ENCODE results near the gene EXOC6B. TPM values are rescaled to one million over a fixed set of nuclear protein-coding genes. Genes with fewer than 3 reads are reported as not detected.

EXOC6B gene
- total RNA-seq, 1 donor from 2014 or later = 139 TPM

GRCh38 chr2:72316774-72317173 is 509.1 kb downstream of the EXOC6B start:
- Histone ChIP-seq H3K9me3 (replicated peaks) (no peaks in the 10 kb centered on the region), H3K27ac (replicated peaks) (no peak overlapping the region), H3K4me3 (no peak overlapping the region), H3K36me3 (no peaks in the 10 kb centered on the region), H3K27me3 (ENCODE audit: low read depth) (no peaks in the 10 kb centered on the region), H3K4me1 (peaks cover 14% of the 10 kb centered on the region)
- TF ChIP-seq, protein P1, sequence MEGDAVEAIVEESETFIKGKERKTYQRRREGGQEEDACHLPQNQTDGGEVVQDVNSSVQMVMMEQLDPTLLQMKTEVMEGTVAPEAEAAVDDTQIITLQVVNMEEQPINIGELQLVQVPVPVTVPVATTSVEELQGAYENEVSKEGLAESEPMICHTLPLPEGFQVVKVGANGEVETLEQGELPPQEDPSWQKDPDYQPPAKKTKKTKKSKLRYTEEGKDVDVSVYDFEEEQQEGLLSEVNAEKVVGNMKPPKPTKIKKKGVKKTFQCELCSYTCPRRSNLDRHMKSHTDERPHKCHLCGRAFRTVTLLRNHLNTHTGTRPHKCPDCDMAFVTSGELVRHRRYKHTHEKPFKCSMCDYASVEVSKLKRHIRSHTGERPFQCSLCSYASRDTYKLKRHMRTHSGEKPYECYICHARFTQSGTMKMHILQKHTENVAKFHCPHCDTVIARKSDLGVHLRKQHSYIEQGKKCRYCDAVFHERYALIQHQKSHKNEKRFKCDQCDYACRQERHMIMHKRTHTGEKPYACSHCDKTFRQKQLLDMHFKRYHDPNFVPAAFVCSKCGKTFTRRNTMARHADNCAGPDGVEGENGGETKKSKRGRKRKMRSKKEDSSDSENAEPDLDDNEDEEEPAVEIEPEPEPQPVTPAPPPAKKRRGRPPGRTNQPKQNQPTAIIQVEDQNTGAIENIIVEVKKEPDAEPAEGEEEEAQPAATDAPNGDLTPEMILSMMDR (IDR thresholded peaks at IDR 0.05; ENCODE audit: borderline replicate concordance) = no peak
- DNase-seq = no peak
- intact Hi-C loops (cut with micrococcal nuclease) = no loop called here

- intact Hi-C loops (cut with micrococcal nuclease) = no loop called here
- Histone ChIP-seq H3K27me3 (ENCODE audit: low read depth) (no peaks in the 10 kb centered on the region), H3K4me3 (no peak overlapping the region), H3K36me3 (no peaks in the 10 kb centered on the region), H3K9me3 (replicated peaks) (peaks cover 9% of the 10 kb centered on the region), H3K27ac (replicated peaks) (no peak overlapping the region), H3K4me1 (no peaks in the 10 kb centered on the region)
- TF ChIP-seq, protein P1 (IDR thresholded peaks at IDR 0.05; ENCODE audit: borderline replicate concordance) = no peak
- no peak for DNase-seq
These were observed 525.6 kb downstream of the EXOC6B start for GRCh38 chr2:72300147-72300684.

DNA sequence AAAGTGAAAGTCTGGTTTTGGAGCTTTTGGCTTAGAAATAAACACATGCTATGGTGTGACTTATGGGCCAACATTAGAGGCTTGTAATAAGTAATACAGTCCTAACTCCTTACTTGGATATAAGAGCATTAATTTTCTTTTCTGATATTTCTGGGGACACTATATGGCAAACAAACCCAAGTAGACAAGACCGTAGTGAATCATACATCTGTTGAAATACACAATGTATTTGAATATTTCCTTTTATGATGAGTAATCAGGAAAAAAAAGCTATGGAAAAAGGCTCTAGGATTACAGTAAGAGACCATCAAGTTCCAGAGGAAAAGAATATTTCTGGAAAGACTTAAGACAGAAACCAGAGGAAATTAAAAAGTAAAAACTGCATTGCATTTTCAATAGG is 532.2 kb downstream of the EXOC6B start:
- intact Hi-C loops (cut with micrococcal nuclease) = no loop called here
- Histone ChIP-seq H3K27ac (replicated peaks) (no peak overlapping the region), H3K36me3 (no peaks in the 10 kb centered on the region), H3K4me3 (no peak overlapping the region), H3K9me3 (replicated peaks) (peaks cover 9% of the 10 kb centered on the region), H3K27me3 (ENCODE audit: low read depth) (no peaks in the 10 kb centered on the region), H3K4me1 (peaks cover 8% of the 10 kb centered on the region)
- no peak for DNase-seq
- TF ChIP-seq, protein P1 (IDR thresholded peaks at IDR 0.05; ENCODE audit: borderline replicate concordance) = no peak

- intact Hi-C loops (cut with micrococcal nuclease) = no loop called here
- TF ChIP-seq, protein P1 (IDR thresholded peaks at IDR 0.05; ENCODE audit: borderline replicate concordance) = no peak
- no peak overlapping the region for H3K4me3 ChIP-seq
These were observed 533.4 kb downstream of the EXOC6B start for GRCh38 chr2:72292433-72292832.

DNA sequence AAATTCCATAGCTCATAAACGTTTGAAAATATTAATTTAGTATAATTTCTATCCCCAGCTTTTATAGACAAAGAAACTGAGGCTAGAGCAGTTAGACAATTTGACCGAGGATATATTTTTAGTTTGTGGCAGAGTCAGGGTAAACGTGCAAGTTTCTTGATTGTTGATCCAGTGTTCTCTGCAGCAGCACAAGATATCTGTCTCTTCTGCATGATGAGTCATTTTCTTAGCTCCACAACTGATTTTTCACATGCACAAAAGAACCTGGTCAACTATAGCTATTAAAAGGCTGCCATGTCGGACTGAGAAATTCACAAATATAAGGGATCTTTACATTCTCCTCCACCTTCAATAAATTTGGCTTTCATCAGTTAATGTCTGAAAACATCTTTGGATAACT is 534.8 kb downstream of the EXOC6B start:
- intact Hi-C loops (cut with micrococcal nuclease) = no loop called here
- DNase-seq = no peak
- no peaks in the 10 kb centered on the region for H3K9me3 ChIP-seq (replicated peaks)
- H3K36me3 ChIP-seq = no peaks in the 10 kb centered on the region
- peaks cover 8% of the 10 kb centered on the region for H3K4me1 ChIP-seq
- no peak overlapping the region for H3K4me3 ChIP-seq
- no peaks in the 10 kb centered on the region for H3K27me3 ChIP-seq (ENCODE audit: low read depth)
- no peak overlapping the region for H3K27ac ChIP-seq (replicated peaks)
- TF ChIP-seq, protein P1 (IDR thresholded peaks at IDR 0.05; ENCODE audit: borderline replicate concordance) = no peak

More at GRCh38 chr2:72292433-72292832, 533.4 kb downstream of the EXOC6B start:
- Histone ChIP-seq H3K9me3 (replicated peaks) (peaks cover under 1% of the 10 kb centered on the region), H3K27ac (replicated peaks) (no peak overlapping the region), H3K36me3 (no peaks in the 10 kb centered on the region), H3K27me3 (ENCODE audit: low read depth) (no peaks in the 10 kb centered on the region), H3K4me1 (peaks cover 8% of the 10 kb centered on the region)
- no peak for DNase-seq

Measured in left ventricle myocardium inferior (tissue), 1 donor.